K562 (cell line): Measurements from ENCODE around the gene TMED6. TPM values are rescaled to one million over a fixed set of nuclear protein-coding genes. Genes with fewer than 3 reads are reported as not detected.

Experiments
- ATAC-seq: fragments of 200-7000 bp; cut with Tn5 transposase; 3 replicates; pipeline ENCODE4 v1.9.1; 2020; ENCODE audit warnings: moderate library complexity
- BruUV-seq: library from RNA; stranded (reverse); fragments of 400-500 nt; replicated peaks from 2 replicates; lab custom pipeline; 2021; lab: Mats Ljungman, UMichigan
- CTCF ChIA-PET: fragments of 300-600 bp; formaldehyde crosslinking; extraction: SDS; loops from one replicate; lab custom pipeline; 2021; ENCODE audit warnings: low intra/inter-chr PET ratio; lab: Yijun Ruan, JAX
- POLR2A ChIA-PET: fragments of 300-600, 350-650 bp; sonication (Branson Sonifier 250); formaldehyde crosslinking; extraction: SDS; loops from one replicate; lab custom pipeline; 2021; ENCODE audit warnings: antibody characterized with exemption, inconsistent platforms; lab: Yijun Ruan, JAX
- DNase-seq, 4 experiments: peaks; one replicate each; pipeline versions ENCODE4 v3.0.0 to v3.0.0-alpha.2; 2011 to 2018; ENCODE audit warnings: low spot score in 3 of 4, mixed read lengths in 3 of 4; ENCODE audit errors: extremely low read depth in 1 of 4
- FAIRE-seq: peaks from 2 replicates; lab custom pipeline; 2011; peaks lifted over from hg19 to GRCh38; lab: Jason Lieb, UNC
- H2AFZ ChIP-seq: 2 replicates; pipeline ENCODE4 v1.6.0; 2011; ENCODE audit warnings: low read depth, low read length, control low read depth, inconsistent platforms
- H3K27ac ChIP-seq: fragments of 200-600 bp; 3 replicates; pipeline ENCODE4 v1.8.0; 2011; ENCODE audit warnings: low read depth, mild to moderate bottlenecking, control low read depth, inconsistent platforms, low read length, moderate library complexity, mixed read lengths; ENCODE audit errors: extremely low read depth
- H3K27me3 ChIP-seq, 2 experiments: fragments of 300-600 bp in 1 of 2; 2 replicates in 1 of 2; 3 replicates in 1 of 2; pipeline versions ENCODE4 v1.6.0 to v1.8.0; 2011; ENCODE audit warnings: inconsistent platforms in 2 of 2, low read length in 2 of 2, mild to moderate bottlenecking in 1 of 2, mixed read lengths in 1 of 2, moderate library complexity in 1 of 2; ENCODE audit not compliant: control insufficient read depth in 2 of 2, insufficient read depth in 2 of 2
- H3K36me3 ChIP-seq: fragments of 300-600 bp; 3 replicates; pipeline ENCODE4 v1.8.0; 2011; ENCODE audit warnings: mild to moderate bottlenecking, low read length, inconsistent platforms; ENCODE audit not compliant: control insufficient read depth, insufficient read depth
- H3K4me1 ChIP-seq, 2 experiments: fragments of 200-600 bp in 1 of 2; replicated peaks in 1 of 2; 2 replicates in 1 of 2; 3 replicates in 1 of 2; pipeline versions ENCODE4 v1.5.1 to v1.8.0; 2011; ENCODE audit warnings: inconsistent platforms in 2 of 2, low read length in 2 of 2, mild to moderate bottlenecking in 1 of 2, mixed read lengths in 1 of 2, moderate library complexity in 1 of 2; ENCODE audit not compliant: control insufficient read depth in 2 of 2, insufficient read depth in 2 of 2
- H3K4me2 ChIP-seq: 2 replicates; pipeline ENCODE4 v1.6.1; 2011; ENCODE audit warnings: low read length, control low read depth, inconsistent platforms, mixed read lengths; ENCODE audit not compliant: insufficient read depth
- H3K4me3 ChIP-seq: fragments of 200-600 bp; sonication (generic), shearing (Covaris generic); 2 replicates; pipeline ENCODE4 v1.5.1; 2016; ENCODE audit warnings: control low read depth, inconsistent platforms
- H3K79me2 ChIP-seq: fragments of 200-600 bp; 3 replicates; pipeline ENCODE4 v1.8.0; 2011; ENCODE audit warnings: low read length, inconsistent platforms; ENCODE audit not compliant: control insufficient read depth, insufficient read depth
- H3K9ac ChIP-seq, 2 experiments: 2 replicates each; pipeline versions ENCODE4 v1.6.0 to v1.6.1; 2011; ENCODE audit warnings: low read depth in 2 of 2, low read length in 2 of 2, control low read depth in 1 of 2, inconsistent platforms in 1 of 2, mild to moderate bottlenecking in 1 of 2, mixed read lengths in 1 of 2; ENCODE audit not compliant: insufficient read depth in 1 of 2
- H3K9me1 ChIP-seq: one replicate; pipeline ENCODE4 v1.6.0; 2011; ENCODE audit warnings: inconsistent platforms, mild to moderate bottlenecking, low read length, moderate library complexity; ENCODE audit not compliant: control insufficient read depth, insufficient read depth
- H3K9me3 ChIP-seq: replicated peaks from 2 replicates; pipeline ENCODE4 v1.5.1; 2011; ENCODE audit warnings: low read depth, low read length, inconsistent platforms; ENCODE audit not compliant: control insufficient read depth, insufficient read depth
- H4K20me1 ChIP-seq: replicated peaks from 2 replicates; pipeline ENCODE4 v1.6.1; 2011; ENCODE audit warnings: low read length, inconsistent platforms, mixed read lengths; ENCODE audit not compliant: control insufficient read depth, insufficient read depth
- BRD9 ChIP-seq: fragments of 450-650 bp; IDR thresholded peaks from 2 replicates; pipeline ENCODE4 v1.6.1; 2018; ENCODE audit warnings: low read depth; ENCODE audit not compliant: partially characterized antibody
- HNRNPL ChIP-seq: fragments of 200-400 bp; formaldehyde crosslinking; IDR thresholded peaks from 2 replicates; pipeline ENCODE4 v1.6.1; 2017; ENCODE audit warnings: low read depth, mild to moderate bottlenecking, low read length
- HNRNPLL ChIP-seq: fragments of 200-400 bp; formaldehyde crosslinking; IDR thresholded peaks from 2 replicates; pipeline ENCODE4 v1.6.1; 2017; ENCODE audit warnings: low read length, low read depth, mild to moderate bottlenecking; ENCODE audit not compliant: poor library complexity, severe bottlenecking
- KAT7 ChIP-seq: sonication (generic); formaldehyde crosslinking; IDR thresholded peaks from 2 replicates; pipeline ENCODE4 v1.8.0; 2022; ENCODE audit warnings: missing genetic modification reagents, mild to moderate bottlenecking, borderline replicate concordance
- L3MBTL2 ChIP-seq: fragments of 450-650 bp; IDR thresholded peaks from 2 replicates; pipeline ENCODE4 v1.6.1; 2016; ENCODE audit warnings: mild to moderate bottlenecking, moderate library complexity
- MIER1 ChIP-seq: fragments of 450-650 bp; IDR thresholded peaks from 2 replicates; pipeline ENCODE4 v1.6.1; 2016; ENCODE audit warnings: antibody characterized with exemption, mild to moderate bottlenecking, low read depth
- PURB ChIP-seq: sonication (generic); formaldehyde crosslinking; IDR thresholded peaks from 2 replicates; pipeline ENCODE4 v1.9.0; 2021; ENCODE audit warnings: low read depth, mild to moderate bottlenecking, missing genetic modification reagents
- ZNF408 ChIP-seq: fragments of 250-450 bp; sonication (Bioruptor Pico); IDR thresholded peaks from 2 replicates; pipeline ENCODE4 v1.4.0; 2020; ENCODE audit warnings: low read depth, mild to moderate bottlenecking, moderate library complexity
- WGBS: fragments of 100-300 bp; shearing (Covaris generic); methylation state at CpG from one replicate; pipeline ENCODE4 v1.1.6; 2016; ENCODE audit warnings: low coverage, mixed read lengths; ENCODE audit not compliant: insufficient coverage; ENCODE audit errors: missing lambda C conversion rate; 5-methylcytosine and 5-hydroxymethylcytosine counted together
- in situ Hi-C: fragments of 300-500 bp; cut with MboI; formaldehyde crosslinking; loops from 4 replicates; pipeline ENCODE4 v1.15.0; 2018; ENCODE audit warnings: inconsistent platforms, mixed read lengths
- intact Hi-C: fragments of 100-400 bp; cut with micrococcal nuclease; formaldehyde crosslinking; loops from 2 replicates; pipeline ENCODE4 v1.14.2; 2022
- polyA plus RNA-seq, 8 experiments: library from polyadenylated mRNA; depleted of rRNA in 4 of 8; stranded (reverse) in 5 of 8; unstranded in 3 of 8; fragments of >200 nt; fragmentation: Nextera tagmentation in 2 of 8; fragmentation: Illumina TruSeq in 1 of 8; extraction: Ambion mirVana in 2 of 8; extraction: Trizol in 1 of 8; gene quantifications; 2 replicates each; pipeline versions ENCODE4 v1.2.1 to v1.2.3, GENCODE V29; 2011 to 2014; ENCODE audit warnings: inconsistent platforms in 1 of 8, missing spikeins in 1 of 8
- total RNA-seq, 7 experiments: library from RNA; depleted of rRNA in 6 of 7; stranded (reverse); fragments of >200 nt in 6 of 7; fragmentation: Illumina TruSeq in 2 of 7; extraction: Trizol in 2 of 7; gene quantifications; 2 replicates each; pipeline versions ENCODE4 v1.2.1 to v1.2.3, GENCODE V29; 2011 to 2021; ENCODE audit warnings: low replicate concordance in 1 of 7
- TF ChIP-seq, protein P1 (sequence below): fragments of 450-650 bp; formaldehyde crosslinking; IDR thresholded peaks from 2 replicates; pipeline ENCODE4 v1.4.0; 2020; ENCODE audit warnings: mild to moderate bottlenecking, mixed read lengths
- TF ChIP-seq, protein P2 (sequence below): fragments of 450-650 bp; IDR thresholded peaks from 2 replicates; pipeline ENCODE4 v1.6.1; 2016; ENCODE audit warnings: borderline replicate concordance
- TF ChIP-seq, protein P3 (sequence below), 3 experiments: IDR thresholded peaks in 2 of 3; conservative IDR thresholded peaks in 1 of 3; 2 replicates each; pipeline ENCODE4 v1.5.1; 2011 to 2012; ENCODE audit warnings: low read length in 3 of 3, mild to moderate bottlenecking in 3 of 3, control low read depth in 2 of 3, improper control_type of control experiment in 1 of 3, inconsistent platforms in 1 of 3, low read depth in 1 of 3, mixed read lengths in 1 of 3, moderate library complexity in 1 of 3; ENCODE audit not compliant: insufficient read depth in 2 of 3
- TF ChIP-seq, protein P4 (sequence below): sonication (generic); formaldehyde crosslinking; IDR thresholded peaks from 2 replicates; pipeline ENCODE4 v1.8.1; 2022; ENCODE audit warnings: missing genetic modification reagents

TMED6 gene
- total and polyA plus RNA-seq, 9 of the 15 experiments (the other 6 are each of a cell fraction or from before 2014, with no cell fraction given): 0.14 to 0.45 (median 0.25) TPM; not detected in 2

DNA sequence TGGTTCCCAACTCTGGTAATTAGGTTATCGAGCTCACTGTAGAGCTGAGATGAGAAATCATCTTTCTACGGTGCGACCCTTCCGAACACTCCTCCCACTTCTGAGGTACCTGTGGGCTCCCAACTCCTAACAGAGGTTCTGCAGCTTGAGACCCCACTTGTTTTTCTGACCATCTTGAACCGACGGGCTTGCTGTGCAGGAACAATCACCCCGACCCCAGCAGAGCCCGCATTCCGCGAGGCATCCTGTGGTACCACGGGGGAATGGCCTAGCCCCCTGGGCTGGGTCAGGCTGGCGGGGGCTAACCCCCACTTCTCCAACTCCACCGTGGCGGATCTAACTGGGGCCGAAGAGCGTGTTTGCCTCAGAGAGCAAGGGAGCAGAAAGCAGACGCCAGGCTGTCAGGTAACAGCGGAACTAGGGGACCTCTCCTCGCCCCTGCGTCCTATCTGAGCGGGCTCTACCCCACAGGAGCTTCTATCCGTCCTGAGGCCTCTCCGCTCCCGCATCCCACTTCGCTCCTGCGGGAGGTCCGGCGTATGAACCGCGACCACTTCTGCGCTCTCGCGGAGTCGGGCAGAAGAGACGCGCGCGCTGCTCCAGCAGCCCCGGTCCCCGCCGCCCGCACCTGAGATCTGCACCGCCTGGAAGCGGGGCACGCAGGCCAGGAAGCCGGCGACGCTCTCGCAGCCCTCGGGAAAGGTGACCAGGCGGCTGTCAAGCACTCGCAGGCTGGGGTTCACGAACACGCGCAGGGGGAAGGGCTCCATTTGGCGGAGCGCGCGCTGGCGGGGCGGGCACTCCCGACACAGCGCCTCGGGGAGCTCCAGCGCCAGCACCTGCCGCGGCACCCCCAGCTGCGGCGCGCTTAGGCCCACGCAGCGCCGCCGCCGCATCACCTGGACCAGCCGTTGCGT lies 22.0 kb downstream of the TMED6 start:
- WGBS: 2% methylated on average over 68 of the region's 77 CpGs
- peaks cover 78% of the 10 kb centered on the region for H3K36me3 ChIP-seq
- TF ChIP-seq, protein P1, sequence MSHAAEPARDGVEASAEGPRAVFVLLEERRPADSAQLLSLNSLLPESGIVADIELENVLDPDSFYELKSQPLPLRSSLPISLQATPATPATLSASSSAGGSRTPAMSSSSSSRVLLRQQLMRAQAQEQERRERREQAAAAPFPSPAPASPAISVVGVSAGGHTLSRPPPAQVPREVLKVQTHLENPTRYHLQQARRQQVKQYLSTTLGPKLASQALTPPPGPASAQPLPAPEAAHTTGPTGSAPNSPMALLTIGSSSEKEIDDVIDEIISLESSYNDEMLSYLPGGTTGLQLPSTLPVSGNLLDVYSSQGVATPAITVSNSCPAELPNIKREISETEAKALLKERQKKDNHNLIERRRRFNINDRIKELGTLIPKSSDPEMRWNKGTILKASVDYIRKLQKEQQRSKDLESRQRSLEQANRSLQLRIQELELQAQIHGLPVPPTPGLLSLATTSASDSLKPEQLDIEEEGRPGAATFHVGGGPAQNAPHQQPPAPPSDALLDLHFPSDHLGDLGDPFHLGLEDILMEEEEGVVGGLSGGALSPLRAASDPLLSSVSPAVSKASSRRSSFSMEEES (CRISPR knock-in tag): no peak
- TF ChIP-seq ZNF408 (CRISPR knock-in tag) (no peak), L3MBTL2 (no peak), KAT7 (CRISPR knock-in tag) (0 out of 2 replicates have a peak, but pooled peaks have one; percentile 13), HNRNPLL (no peak), MIER1 (no peak), PURB (CRISPR knock-in tag) (no peak), BRD9 (no peak), HNRNPL (no peak)
- TF ChIP-seq, protein P2, sequence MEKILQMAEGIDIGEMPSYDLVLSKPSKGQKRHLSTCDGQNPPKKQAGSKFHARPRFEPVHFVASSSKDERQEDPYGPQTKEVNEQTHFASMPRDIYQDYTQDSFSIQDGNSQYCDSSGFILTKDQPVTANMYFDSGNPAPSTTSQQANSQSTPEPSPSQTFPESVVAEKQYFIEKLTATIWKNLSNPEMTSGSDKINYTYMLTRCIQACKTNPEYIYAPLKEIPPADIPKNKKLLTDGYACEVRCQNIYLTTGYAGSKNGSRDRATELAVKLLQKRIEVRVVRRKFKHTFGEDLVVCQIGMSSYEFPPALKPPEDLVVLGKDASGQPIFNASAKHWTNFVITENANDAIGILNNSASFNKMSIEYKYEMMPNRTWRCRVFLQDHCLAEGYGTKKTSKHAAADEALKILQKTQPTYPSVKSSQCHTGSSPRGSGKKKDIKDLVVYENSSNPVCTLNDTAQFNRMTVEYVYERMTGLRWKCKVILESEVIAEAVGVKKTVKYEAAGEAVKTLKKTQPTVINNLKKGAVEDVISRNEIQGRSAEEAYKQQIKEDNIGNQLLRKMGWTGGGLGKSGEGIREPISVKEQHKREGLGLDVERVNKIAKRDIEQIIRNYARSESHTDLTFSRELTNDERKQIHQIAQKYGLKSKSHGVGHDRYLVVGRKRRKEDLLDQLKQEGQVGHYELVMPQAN: peak; percentile 36; the same call in 1 of the 2 replicates
- TF ChIP-seq, protein P3, sequence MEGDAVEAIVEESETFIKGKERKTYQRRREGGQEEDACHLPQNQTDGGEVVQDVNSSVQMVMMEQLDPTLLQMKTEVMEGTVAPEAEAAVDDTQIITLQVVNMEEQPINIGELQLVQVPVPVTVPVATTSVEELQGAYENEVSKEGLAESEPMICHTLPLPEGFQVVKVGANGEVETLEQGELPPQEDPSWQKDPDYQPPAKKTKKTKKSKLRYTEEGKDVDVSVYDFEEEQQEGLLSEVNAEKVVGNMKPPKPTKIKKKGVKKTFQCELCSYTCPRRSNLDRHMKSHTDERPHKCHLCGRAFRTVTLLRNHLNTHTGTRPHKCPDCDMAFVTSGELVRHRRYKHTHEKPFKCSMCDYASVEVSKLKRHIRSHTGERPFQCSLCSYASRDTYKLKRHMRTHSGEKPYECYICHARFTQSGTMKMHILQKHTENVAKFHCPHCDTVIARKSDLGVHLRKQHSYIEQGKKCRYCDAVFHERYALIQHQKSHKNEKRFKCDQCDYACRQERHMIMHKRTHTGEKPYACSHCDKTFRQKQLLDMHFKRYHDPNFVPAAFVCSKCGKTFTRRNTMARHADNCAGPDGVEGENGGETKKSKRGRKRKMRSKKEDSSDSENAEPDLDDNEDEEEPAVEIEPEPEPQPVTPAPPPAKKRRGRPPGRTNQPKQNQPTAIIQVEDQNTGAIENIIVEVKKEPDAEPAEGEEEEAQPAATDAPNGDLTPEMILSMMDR (IDR thresholded peaks at IDR 0.05 in 2 of 3, conservative IDR thresholded peaks at IDR 0.05 in 1 of 3; ENCODE audit: insufficient read depth in 2 of 3, low read depth in 1 of 3, low read length in 3 of 3): no peak
- TF ChIP-seq, protein P4, sequence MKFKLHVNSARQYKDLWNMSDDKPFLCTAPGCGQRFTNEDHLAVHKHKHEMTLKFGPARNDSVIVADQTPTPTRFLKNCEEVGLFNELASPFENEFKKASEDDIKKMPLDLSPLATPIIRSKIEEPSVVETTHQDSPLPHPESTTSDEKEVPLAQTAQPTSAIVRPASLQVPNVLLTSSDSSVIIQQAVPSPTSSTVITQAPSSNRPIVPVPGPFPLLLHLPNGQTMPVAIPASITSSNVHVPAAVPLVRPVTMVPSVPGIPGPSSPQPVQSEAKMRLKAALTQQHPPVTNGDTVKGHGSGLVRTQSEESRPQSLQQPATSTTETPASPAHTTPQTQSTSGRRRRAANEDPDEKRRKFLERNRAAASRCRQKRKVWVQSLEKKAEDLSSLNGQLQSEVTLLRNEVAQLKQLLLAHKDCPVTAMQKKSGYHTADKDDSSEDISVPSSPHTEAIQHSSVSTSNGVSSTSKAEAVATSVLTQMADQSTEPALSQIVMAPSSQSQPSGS (CRISPR knock-in tag): no peak

More for the DNA sequence above, 22.0 kb downstream of the TMED6 start:
- ChIA-PET CTCF (interaction anchor here (1.1 kb wide), 1 partner anchor 10 kb away, joined by 8 read pairs; the partner anchor contains the start of genes COG8 and NIP7), POLR2A (interaction anchor here (0.6 to 5.1 kb wide), 13 partner anchors 9 to 809 kb away, joined by 3 to 51 read pairs (median 3); partner anchors contain the start of genes COG8, NIP7 and TERF2)
- in situ Hi-C loops: no loop called here
- no peaks in the 10 kb centered on the region for H3K9me3 ChIP-seq
- H3K27ac ChIP-seq: peak overlapping the region; percentile 95
- H3K9me1 ChIP-seq: no peaks in the 10 kb centered on the region
- no TSS peak for BruUV-seq
- H2AFZ ChIP-seq: peak overlapping the region; percentile 81
- H3K4me1 ChIP-seq: peaks cover 21 to 58% of the 10 kb centered on the region in 2 experiments; a peak in 4 of 5 replicates
- H4K20me1 ChIP-seq: peaks cover 30% of the 10 kb centered on the region
- FAIRE-seq (no peak), ATAC-seq (peak; percentile 59), DNase-seq (peak in 2 of 4 experiments; percentile 46 to 51)
- H3K4me3 ChIP-seq: peak overlapping the region; percentile 88
- peak overlapping the region; percentile 85 to 97 for H3K9ac ChIP-seq
- peak overlapping the region; percentile 89 for H3K4me2 ChIP-seq
- intact Hi-C loops: no loop called here
- peaks cover 69% of the 10 kb centered on the region for H3K79me2 ChIP-seq
- no peaks in the 10 kb centered on the region for H3K27me3 ChIP-seq
